H1 (cell line): Measurements from ENCODE around the gene NME7. TPM values are rescaled to one million over a fixed set of nuclear protein-coding genes. Genes with fewer than 3 reads are reported as not detected.

Experiments used
- CTCF ChIA-PET: fragments of 300-600 bp; sonication (Branson Sonifier 250); formaldehyde crosslinking; loops from one replicate; lab custom pipeline; 2021; ENCODE audit not compliant: partially characterized antibody; lab: Charles Lee
- POLR2A ChIA-PET: fragments of 300-600 bp; sonication (Branson Sonifier 250); formaldehyde crosslinking; loops from one replicate; lab custom pipeline; 2021; ENCODE audit warnings: inconsistent platforms; ENCODE audit not compliant: partially characterized antibody; lab: Charles Lee
- DNase-seq, 2 experiments: peaks; one replicate each; pipeline versions ENCODE4 v3.0.0 to v3.0.0-alpha.2; 2010 to 2022; ENCODE audit warnings: low spot score in 2 of 2, low read depth in 1 of 2, mixed read lengths in 1 of 2
- FAIRE-seq: peaks from 2 replicates; lab custom pipeline; 2011; peaks lifted over from hg19 to GRCh38; lab: Jason Lieb, UNC
- H2AFZ ChIP-seq: 2 replicates; pipeline ENCODE4 v1.8.1; 2012; ENCODE audit warnings: low read length, inconsistent platforms
- H2AK5ac ChIP-seq: 2 replicates; pipeline ENCODE4 v1.6.1; 2013; ENCODE audit warnings: low read depth, low read length
- H2BK120ac ChIP-seq: replicated peaks from 2 replicates; pipeline ENCODE3; 2013; ENCODE audit warnings: low read depth, low read length, inconsistent platforms
- H2BK12ac ChIP-seq: 2 replicates; pipeline ENCODE4 v1.6.1; 2013; ENCODE audit warnings: low read depth, low read length
- H2BK15ac ChIP-seq: 2 replicates; pipeline ENCODE4 v1.6.1; 2013; ENCODE audit warnings: low read length
- H2BK20ac ChIP-seq: 2 replicates; pipeline ENCODE4 v1.6.1; 2013; ENCODE audit warnings: low read length
- H2BK5ac ChIP-seq: 2 replicates; pipeline ENCODE4 v1.6.1; 2013; ENCODE audit warnings: low read depth, low read length
- H3K14ac ChIP-seq: 2 replicates; pipeline ENCODE4 v1.6.1; 2013; ENCODE audit warnings: inconsistent platforms; ENCODE audit not compliant: insufficient read length
- H3K18ac ChIP-seq: 2 replicates; pipeline ENCODE4 v1.6.1; 2013; ENCODE audit warnings: low read length; ENCODE audit errors: extremely low read depth
- H3K23ac ChIP-seq: 2 replicates; pipeline ENCODE4 v1.6.1; 2013; ENCODE audit warnings: inconsistent platforms; ENCODE audit not compliant: insufficient read length
- H3K23me2 ChIP-seq: 2 replicates; pipeline ENCODE4 v1.6.1; 2013; ENCODE audit warnings: low read depth, low read length
- H3K27ac ChIP-seq: 2 replicates; pipeline ENCODE4 v1.6.1; 2011; ENCODE audit warnings: low read depth, low read length, inconsistent platforms
- H3K27me3 ChIP-seq, 4 experiments: replicated peaks in 1 of 4; 1 replicate in 1 of 4; 2 replicates in 3 of 4; pipeline versions ENCODE4 v1.6.1 to v1.8.1; 2011 to 2013; ENCODE audit warnings: low read length in 3 of 4, mild to moderate bottlenecking in 3 of 4, inconsistent platforms in 2 of 4, mixed read lengths in 2 of 4, moderate library complexity in 1 of 4; ENCODE audit not compliant: control insufficient read depth in 3 of 4, insufficient read depth in 3 of 4; ENCODE audit errors: extremely low read depth in 1 of 4
- H3K36me3 ChIP-seq, 4 experiments: 2 replicates each; pipeline versions ENCODE4 v1.6.1 to v1.8.1; 2011 to 2013; ENCODE audit warnings: mild to moderate bottlenecking in 4 of 4, low read length in 3 of 4, moderate library complexity in 2 of 4, control low read depth in 1 of 4, inconsistent platforms in 1 of 4; ENCODE audit not compliant: insufficient read depth in 4 of 4, control insufficient read depth in 2 of 4
- H3K4ac ChIP-seq: replicated peaks from 2 replicates; pipeline ENCODE3; 2013; ENCODE audit warnings: low read length, low read depth, mixed read lengths, inconsistent platforms; ENCODE audit not compliant: insufficient read length
- H3K4me1 ChIP-seq, 4 experiments: replicated peaks in 1 of 4; 1 replicate in 1 of 4; 2 replicates in 3 of 4; pipeline versions ENCODE4 v1.6.1 to v1.8.1; 2011 to 2013; ENCODE audit warnings: low read length in 3 of 4, inconsistent platforms in 2 of 4, mixed read lengths in 1 of 4; ENCODE audit not compliant: insufficient read depth in 4 of 4, control insufficient read depth in 3 of 4
- H3K4me2 ChIP-seq, 2 experiments: 2 replicates each; pipeline versions ENCODE4 v1.6.1 to v1.8.1; 2011 to 2013; ENCODE audit warnings: low read depth in 2 of 2, low read length in 2 of 2, control low read depth in 1 of 2, inconsistent platforms in 1 of 2, mild to moderate bottlenecking in 1 of 2; ENCODE audit not compliant: insufficient read depth in 1 of 2
- H3K4me3 ChIP-seq, 4 experiments: fragments of 200-600, 300-600 bp in 1 of 4; sonication (generic), shearing (Covaris generic), sonication (Bioruptor Twin) in 1 of 4; 2 replicates each; pipeline versions ENCODE4 v1.5.1 to v1.8.1; 2011 to 2016; ENCODE audit warnings: low read length in 4 of 4, low read depth in 3 of 4, control low read depth in 2 of 4, inconsistent platforms in 2 of 4, mild to moderate bottlenecking in 2 of 4, mixed read lengths in 1 of 4, moderate library complexity in 1 of 4; ENCODE audit not compliant: insufficient read depth in 2 of 4; ENCODE audit errors: extremely low read depth in 1 of 4
- H3K56ac ChIP-seq: replicated peaks from 2 replicates; pipeline ENCODE3; 2013; ENCODE audit warnings: low read depth, mild to moderate bottlenecking, mixed read lengths, low read length, inconsistent platforms; ENCODE audit not compliant: insufficient read length
- H3K79me1 ChIP-seq: 2 replicates; pipeline ENCODE4 v1.6.1; 2013; ENCODE audit warnings: low read depth, low read length, control low read depth
- H3K79me2 ChIP-seq, 2 experiments: 2 replicates each; pipeline versions ENCODE4 v1.6.1 to v1.8.1; 2012 to 2013; ENCODE audit warnings: low read length in 2 of 2, mild to moderate bottlenecking in 2 of 2, inconsistent platforms in 1 of 2; ENCODE audit not compliant: insufficient read depth in 2 of 2, control insufficient read depth in 1 of 2
- H3K9ac ChIP-seq, 4 experiments: replicated peaks in 1 of 4; 1 replicate in 1 of 4; 2 replicates in 3 of 4; pipeline versions ENCODE4 v1.6.1 to v1.8.1; 2011 to 2013; ENCODE audit warnings: low read depth in 3 of 4, low read length in 3 of 4, control low read depth in 2 of 4, mild to moderate bottlenecking in 2 of 4, moderate library complexity in 2 of 4, inconsistent platforms in 1 of 4; ENCODE audit errors: extremely low read depth in 1 of 4
- H3K9me3 ChIP-seq, 2 experiments: 2 replicates each; pipeline versions ENCODE4 v1.6.1 to v1.8.1; 2012 to 2013; ENCODE audit warnings: mild to moderate bottlenecking in 2 of 2, moderate library complexity in 2 of 2, control low read depth in 1 of 2, inconsistent platforms in 1 of 2, low read depth in 1 of 2, low read length in 1 of 2, mixed read lengths in 1 of 2; ENCODE audit not compliant: insufficient read depth in 2 of 2
- H4K20me1 ChIP-seq, 2 experiments: replicated peaks in 1 of 2; 2 replicates each; pipeline versions ENCODE3 to v1.8.1; 2011 to 2013; ENCODE audit warnings: inconsistent platforms in 2 of 2, low read length in 2 of 2, mild to moderate bottlenecking in 1 of 2; ENCODE audit not compliant: insufficient read depth in 2 of 2, control insufficient read depth in 1 of 2
- H4K5ac ChIP-seq: 2 replicates; pipeline ENCODE4 v1.6.1; 2013; ENCODE audit warnings: low read length, low read depth, mixed read lengths, inconsistent platforms; ENCODE audit not compliant: insufficient read length
- H4K8ac ChIP-seq: 2 replicates; pipeline ENCODE4 v1.8.0; 2013; ENCODE audit warnings: mild to moderate bottlenecking, moderate library complexity, low read length, inconsistent platforms; ENCODE audit not compliant: insufficient read depth; ENCODE audit errors: extremely low read depth
- H4K91ac ChIP-seq: replicated peaks from 2 replicates; pipeline ENCODE3; 2013; ENCODE audit warnings: low read length, mixed read lengths, inconsistent platforms; ENCODE audit not compliant: insufficient read length
- MAX ChIP-seq: IDR thresholded peaks from 2 replicates; pipeline ENCODE4 v1.6.1; 2012; ENCODE audit warnings: inconsistent platforms
- TEAD4 ChIP-seq: IDR thresholded peaks from 2 replicates; pipeline ENCODE4 v1.6.1; 2012; ENCODE audit warnings: low read depth, low read length, inconsistent platforms, mixed read lengths
- WGBS, 2 experiments: shearing (Covaris generic) in 1 of 2; methylation state at CpG; one replicate each; pipeline versions ENCODE4 v1.1.6 to v1.1.7; 2013 to 2015; ENCODE audit warnings: low lambda C conversion rate in 2 of 2, mixed read lengths in 2 of 2, inconsistent platforms in 1 of 2, low coverage in 1 of 2, missing lambda C conversion rate in 1 of 2; ENCODE audit not compliant: insufficient replicate concordance in 2 of 2, insufficient coverage in 1 of 2, insufficient read length in 1 of 2; ENCODE audit errors: extremely low coverage in 1 of 2, missing lambda C conversion rate in 1 of 2; 5-methylcytosine and 5-hydroxymethylcytosine counted together
- polyA plus RNA-seq, 7 experiments: library from polyadenylated mRNA; depleted of rRNA in 3 of 7; stranded (reverse) in 5 of 7; unstranded in 2 of 7; fragments of >200 nt in 5 of 7; fragments of 200-250 nt in 2 of 7; gene quantifications; 1 replicate in 5 of 7; 2 replicates in 1 of 7; 4 replicates in 1 of 7; pipeline versions ENCODE4 v1.2.1 to v1.2.3, GENCODE V29; 2011 to 2013; ENCODE audit warnings: missing spikeins in 2 of 7, mixed read lengths in 2 of 7
- total RNA-seq: library from RNA; stranded (reverse); fragmentation: NEBNext Ultra II Directional; extraction: Animal tissue kit (Norgen Biotek cat#: 25700); gene quantifications from 2 replicates; pipeline ENCODE4 v1.2.1, GENCODE V29; 2021

Gene NME7
- total and polyA plus RNA-seq, 2 of the 8 experiments (the other 6 are each of a cell fraction or from before 2014, with no cell fraction given): 11.6 to 28.5 TPM

DNA sequence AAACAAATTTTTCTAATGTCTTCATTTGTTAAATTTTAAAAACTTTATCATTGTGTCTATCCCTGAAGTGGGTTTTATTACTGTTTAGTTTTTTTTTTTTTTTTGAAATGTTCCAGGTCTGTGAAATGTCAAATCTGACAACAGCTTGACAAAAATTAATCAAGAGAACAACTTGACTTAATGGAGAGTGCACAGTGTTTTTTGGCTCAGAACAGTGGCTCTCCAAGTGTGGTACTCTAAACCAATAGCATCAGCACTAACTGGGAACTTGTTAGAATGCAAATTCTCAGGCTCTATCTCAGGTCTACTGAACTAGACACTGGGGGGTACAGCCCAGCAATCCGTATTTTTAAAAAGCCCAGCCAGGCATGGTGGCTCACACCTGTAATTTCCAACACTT lies 211.9 kb downstream of the NME7 start:
- no peaks in the 10 kb centered on the region for H4K20me1 ChIP-seq
- no peak overlapping the region for H2BK15ac ChIP-seq
- POLR2A ChIA-PET: no interaction called here
- H3K4ac ChIP-seq: no peak overlapping the region
- no peak overlapping the region for H4K8ac ChIP-seq
- H3K79me2 ChIP-seq: no peaks in the 10 kb centered on the region
- no peak overlapping the region for H2BK5ac ChIP-seq
- CTCF ChIA-PET: no interaction called here
- no peak overlapping the region for H2BK120ac ChIP-seq
- H3K36me3 ChIP-seq: no peaks in the 10 kb centered on the region
- no peaks in the 10 kb centered on the region for H3K79me1 ChIP-seq
- H4K91ac ChIP-seq: no peak overlapping the region
- no peak overlapping the region for H2AFZ ChIP-seq
- no peak overlapping the region for H3K4me2 ChIP-seq
- no peak for TF ChIP-seq TEAD4
- TF ChIP-seq MAX: no peak
- TF ChIP-seq, all 59 proteins: peak for 0
- 92% methylated on average over 1 of the region's 1 CpG; no CpG with 5 or more reads in 1 of the 2 experiments for WGBS, 2 experiments
- H2BK20ac ChIP-seq: no peak overlapping the region
- H2BK12ac ChIP-seq: no peak overlapping the region
- no peaks in the 10 kb centered on the region for H3K23me2 ChIP-seq
- H3K9me3 ChIP-seq: no peaks in the 10 kb centered on the region
- no peak overlapping the region for H3K56ac ChIP-seq
- no peak overlapping the region for H3K27ac ChIP-seq
- H3K9ac ChIP-seq: no peak overlapping the region
- DNase-seq (no peak), FAIRE-seq (no peak)
- no peak overlapping the region for H2AK5ac ChIP-seq
- H3K4me3 ChIP-seq: no peak overlapping the region
- no peak overlapping the region for H3K14ac ChIP-seq
- H3K27me3 ChIP-seq: peaks cover 0 to 1% (median 0%) of the 10 kb centered on the region in 4 experiments; a peak in 1 of 7 replicates
- peaks cover 0 to 3% (median 0%) of the 10 kb centered on the region in 4 experiments; a peak in 1 of 7 replicates for H3K4me1 ChIP-seq
- H3K18ac ChIP-seq: no peak overlapping the region
- no peak overlapping the region for H4K5ac ChIP-seq
- H3K23ac ChIP-seq: no peak overlapping the region
